Calu3 (cell line): Measurements from ENCODE around the gene PCDHGB2. TPM values are rescaled to one million over a fixed set of nuclear protein-coding genes. Genes with fewer than 3 reads are reported as not detected.
A peak's percentile ranks its signal among the peaks of the same experiment; 100 is the strongest.

Experiments used
- BruUV-seq: library from RNA; stranded (reverse); fragments of 400-500 nt; replicated peaks from 2 replicates; lab custom pipeline; 2021; lab: Mats Ljungman, UMichigan
- CTCF ChIA-PET: fragments of 300-600 bp; sonication (Branson Sonifier 250); formaldehyde crosslinking; loops from one replicate; lab custom pipeline; 2022; ENCODE audit warnings: antibody characterized with exemption; lab: Charles Lee
- DNase-seq: peaks from one replicate; pipeline ENCODE4 v3.0.0; 2022
- H3K27ac Mint-ChIP-seq: one replicate; pipeline ENCODE4 v1.8.0; 2022; ENCODE audit warnings: mixed read lengths; ENCODE audit not compliant: unreplicated experiment
- H3K27me3 Mint-ChIP-seq: one replicate; pipeline ENCODE4 v1.8.0; 2022; ENCODE audit warnings: mixed read lengths; ENCODE audit not compliant: unreplicated experiment
- H3K36me3 Mint-ChIP-seq: one replicate; pipeline ENCODE4 v1.8.0; 2022; ENCODE audit warnings: mild to moderate bottlenecking, moderate library complexity, mixed read lengths; ENCODE audit not compliant: insufficient read depth, unreplicated experiment
- H3K4me1 Mint-ChIP-seq: one replicate; pipeline ENCODE4 v1.8.0; 2022; ENCODE audit warnings: mild to moderate bottlenecking, low read depth, mixed read lengths; ENCODE audit not compliant: unreplicated experiment
- H3K4me3 Mint-ChIP-seq: one replicate; pipeline ENCODE4 v1.8.0; 2022; ENCODE audit warnings: mild to moderate bottlenecking, low read depth, moderate library complexity, mixed read lengths; ENCODE audit not compliant: unreplicated experiment
- H3K9me3 Mint-ChIP-seq: one replicate; pipeline ENCODE4 v1.8.0; 2022; ENCODE audit warnings: low read depth, mixed read lengths; ENCODE audit not compliant: unreplicated experiment
- CTCF ChIP-seq: fragments of 200-600 bp; IDR thresholded peaks from one replicate; pipeline ENCODE4 v1.8.0; 2022; ENCODE audit warnings: antibody characterized with exemption; ENCODE audit not compliant: unreplicated experiment
- intact Hi-C: fragments of 100-400 bp; cut with micrococcal nuclease; formaldehyde crosslinking; loops from one replicate; pipeline ENCODE4 v1.10.0; 2022; ENCODE audit not compliant: unreplicated experiment
- total RNA-seq: library from RNA; stranded (reverse); gene quantifications from 2 replicates; pipeline ENCODE4 v1.2.3, GENCODE V29; 2022

The PCDHGB2 gene
- total RNA-seq, 1 experiment from 2014 or later = 0.38 TPM

DNA sequence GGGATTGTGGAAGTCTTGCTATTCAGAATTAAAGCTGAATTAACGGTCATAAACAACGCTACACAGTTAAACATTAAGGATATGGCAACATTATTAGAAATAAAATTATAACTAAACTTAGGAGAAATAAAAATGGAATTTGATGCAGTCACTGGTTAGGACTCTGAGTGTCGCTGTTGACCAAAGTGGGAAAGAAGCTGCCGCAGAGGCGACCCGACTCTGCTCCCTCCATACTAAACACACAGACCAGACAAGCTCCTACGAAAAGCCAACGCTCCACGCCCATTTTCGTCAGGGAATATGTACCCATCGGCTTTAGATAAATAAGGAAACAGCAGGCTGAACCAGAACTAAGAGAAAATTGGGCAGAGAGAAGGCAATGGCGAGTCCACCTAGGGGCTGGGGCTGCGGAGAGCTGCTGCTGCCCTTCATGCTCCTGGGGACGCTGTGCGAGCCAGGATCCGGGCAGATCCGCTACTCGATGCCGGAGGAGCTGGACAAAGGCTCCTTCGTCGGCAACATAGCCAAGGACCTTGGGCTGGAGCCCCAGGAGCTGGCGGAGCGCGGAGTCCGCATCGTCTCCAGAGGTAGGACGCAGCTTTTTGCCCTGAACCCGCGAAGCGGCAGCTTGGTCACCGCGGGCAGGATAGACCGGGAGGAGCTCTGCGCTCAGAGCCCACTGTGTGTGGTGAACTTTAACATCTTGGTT, 4.3 kb downstream of the PCDHGB2 start, which contains the start of gene PCDHGA5:
Gene PCDHGA5 (plus strand): TSS at position 211 of the 709 bp plus-strand sequence. CDS start 169 bp downstream, at position 380.
- no TSS peak for BruUV-seq
- Mint-ChIP-seq H3K9me3 (peaks cover 20% of the 10 kb centered on the region), H3K36me3 (peaks cover 3% of the 10 kb centered on the region), H3K27me3 (no peaks in the 10 kb centered on the region), H3K4me3 (no peak within 1 kb of the TSS), H3K4me1 (no peaks in the 10 kb centered on the region), H3K27ac (no peak within 1 kb of the TSS)
- no peak for TF ChIP-seq CTCF
- no peak for DNase-seq
- intact Hi-C loops = no loop called here
- CTCF ChIA-PET = no interaction called here

DNA sequence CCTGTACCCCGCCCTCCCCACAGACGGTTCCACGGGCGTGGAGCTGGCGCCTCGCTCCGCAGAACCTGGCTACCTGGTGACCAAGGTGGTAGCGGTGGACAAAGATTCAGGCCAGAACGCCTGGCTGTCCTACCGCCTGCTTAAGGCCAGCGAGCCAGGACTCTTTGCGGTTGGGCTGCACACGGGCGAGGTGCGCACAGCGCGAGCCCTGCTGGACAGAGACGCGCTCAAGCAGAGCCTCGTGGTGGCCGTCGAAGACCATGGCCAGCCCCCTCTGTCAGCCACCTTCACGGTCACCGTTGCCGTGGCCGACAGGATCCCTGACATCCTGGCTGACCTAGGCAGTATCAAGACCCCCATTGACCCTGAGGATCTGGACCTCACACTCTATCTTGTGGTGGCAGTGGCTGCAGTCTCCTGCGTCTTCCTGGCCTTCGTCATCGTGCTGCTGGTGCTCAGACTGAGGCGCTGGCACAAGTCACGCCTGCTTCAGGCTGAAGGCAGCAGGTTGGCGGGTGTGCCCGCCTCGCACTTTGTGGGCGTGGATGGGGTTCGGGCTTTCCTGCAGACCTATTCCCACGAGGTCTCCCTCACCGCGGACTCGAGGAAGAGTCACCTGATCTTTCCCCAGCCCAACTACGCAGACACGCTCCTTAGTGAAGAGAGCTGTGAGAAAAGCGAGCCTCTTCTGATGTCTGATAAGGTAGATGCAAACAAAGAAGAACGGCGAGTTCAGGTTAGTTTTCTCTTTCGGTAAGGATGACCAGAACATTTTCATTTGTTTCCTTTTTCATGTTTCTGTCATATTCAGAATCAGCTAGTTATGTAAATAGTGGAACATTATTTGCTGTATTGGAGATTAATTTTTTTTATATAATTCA, 6.5 kb downstream of the PCDHGB2 start:
- Mint-ChIP-seq H3K4me3 (no peak overlapping the region), H3K27ac (no peak overlapping the region), H3K4me1 (no peaks in the 10 kb centered on the region), H3K36me3 (peaks cover 7% of the 10 kb centered on the region), H3K27me3 (no peaks in the 10 kb centered on the region), H3K9me3 (peaks cover 17% of the 10 kb centered on the region)
- CTCF ChIA-PET = no interaction called here
- intact Hi-C loops = no loop called here
- no TSS peak for BruUV-seq
- no peak for TF ChIP-seq CTCF
- no peak for DNase-seq

DNA sequence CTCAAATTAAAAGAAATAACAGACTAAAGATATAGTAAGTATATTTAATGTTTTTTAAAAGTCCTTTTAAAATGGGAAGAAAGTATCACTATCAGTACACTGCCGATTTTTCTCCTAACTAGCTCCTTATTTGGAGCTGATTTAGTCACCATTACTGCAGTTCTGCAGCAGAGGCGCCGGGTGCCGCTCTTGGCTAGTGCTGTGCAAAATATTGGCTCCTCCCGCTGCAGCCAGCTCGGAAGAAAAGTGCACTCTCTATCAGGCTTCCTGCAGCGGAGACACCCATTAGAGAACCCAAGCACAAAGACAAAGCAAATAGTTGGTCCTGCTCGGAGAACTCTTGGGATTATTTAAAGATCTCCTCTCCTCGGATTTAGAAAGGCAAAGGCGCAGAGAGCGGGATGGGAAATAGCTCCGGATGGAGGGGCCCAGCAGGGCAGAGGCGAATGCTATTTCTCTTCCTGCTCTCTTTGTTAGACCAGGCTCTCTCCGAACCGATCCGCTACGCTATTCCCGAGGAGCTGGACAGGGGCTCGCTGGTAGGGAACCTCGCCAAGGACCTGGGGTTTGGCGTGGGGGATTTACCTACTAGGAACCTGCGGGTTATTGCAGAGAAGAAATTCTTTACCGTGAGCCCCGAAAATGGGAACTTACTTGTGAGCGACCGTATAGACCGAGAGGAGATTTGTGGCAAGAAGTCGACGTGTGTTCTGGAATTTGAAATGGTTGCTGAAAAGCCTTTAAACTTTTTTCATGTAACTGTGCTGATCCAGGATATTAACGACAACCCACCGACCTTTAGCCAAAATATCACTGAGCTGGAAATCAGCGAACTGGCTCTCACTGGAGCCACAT, 10.4 kb downstream of the PCDHGB2 start, which contains the start of gene PCDHGB3:
Gene PCDHGB3 (plus strand): TSS at position 249 of the 855 bp plus-strand sequence. CDS start 153 bp downstream, at position 402.
- Mint-ChIP-seq H3K4me3 (peak within 1 kb of the TSS; percentile 62), H3K27ac (peak within 1 kb of the TSS; percentile 75), H3K9me3 (peaks cover 14% of the 10 kb centered on the region), H3K4me1 (no peaks in the 10 kb centered on the region), H3K27me3 (no peaks in the 10 kb centered on the region), H3K36me3 (peaks cover 9% of the 10 kb centered on the region)
- CTCF ChIA-PET = interaction anchor here (0.7 to 1.4 kb wide), 8 partner anchors 105 to 321 kb away, joined by 3 to 10 read pairs (median 4); partner anchors contain the start of genes PCDHB14 and PCDHGC3
- no peak for TF ChIP-seq CTCF
- BruUV-seq = TSS peak; percentile 60
- DNase-seq = peak; percentile 41
- intact Hi-C loops = loop anchor here (1.0 kb wide), 1 partner anchor 191 kb away; no protein-coding TSS in a partner anchor
